Measurements from ENCODE around the gene SPAG6.

- TF ChIP-seq ADNP (tag; IDR thresholded peaks at IDR 0.05) (no peak), JUNB (CRISPR knock-in tag; conservative IDR thresholded peaks at IDR 0.05) (no peak), PHB2 (IDR thresholded peaks at IDR 0.05; ENCODE audit: low read depth) (no peak), ZBTB7A (IDR thresholded peaks at IDR 0.05; ENCODE audit: borderline replicate concordance, control insufficient read depth, low read depth, low read length) (no peak), SAFB (IDR thresholded peaks at IDR 0.05; ENCODE audit: borderline replicate concordance, low read depth, low read length) (no peak), CEBPZ (IDR thresholded peaks at IDR 0.05; ENCODE audit: borderline replicate concordance, low read depth, low read length) (no peak), MAFF (IDR thresholded peaks at IDR 0.05; ENCODE audit: low read length) (no peak), SPI1 (IDR thresholded peaks at IDR 0.05; ENCODE audit: borderline replicate concordance, low read depth, low read length) (no peak), CTCF (IDR thresholded peaks at IDR 0.05 in 2 of 3, conservative IDR thresholded peaks at IDR 0.05 in 1 of 3; ENCODE audit: insufficient read depth in 2 of 3, low read depth in 1 of 3, low read length in 3 of 3) (no peak), BHLHE40 (IDR thresholded peaks at IDR 0.05; ENCODE audit: low read length) (no peak), ZNF436 (CRISPR knock-in tag; IDR thresholded peaks at IDR 0.05) (no peak), ELF1 (tag; IDR thresholded peaks at IDR 0.05) (no peak), POLR2A (conservative IDR thresholded peaks at IDR 0.05) (no peak), ZHX1 (conservative IDR thresholded peaks at IDR 0.05; ENCODE audit: low read length) (no peak)
These were observed 27.3 kb upstream of the SPAG6 start for GRCh38 chr10:22317771-22318565.
